ENCODE data around the gene ARHGEF10L.

Gene ARHGEF10L

DNA sequence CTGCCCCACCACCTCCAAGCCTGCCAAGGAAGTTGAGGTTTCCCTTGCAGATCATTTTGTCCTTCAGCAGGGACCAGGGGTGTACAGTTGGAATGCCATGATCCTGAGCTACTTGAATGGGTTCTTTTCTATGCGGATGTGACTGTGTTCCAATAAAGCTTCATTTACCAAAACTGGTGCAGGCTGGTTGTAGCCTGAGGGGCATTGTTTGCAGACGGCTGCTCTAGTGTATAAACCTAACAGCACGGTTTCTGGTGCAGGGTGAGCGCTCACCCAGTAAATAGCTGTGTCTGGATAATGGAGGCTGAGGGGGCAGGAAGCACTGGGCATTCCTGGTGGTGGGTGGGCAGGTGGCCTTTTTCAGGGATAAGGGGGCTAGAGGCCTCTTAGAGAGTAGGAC is 142.9 kb downstream of the ARHGEF10L start:
- H3K27ac ChIP-seq (ENCODE audit: extremely low read depth, low read depth, low read length) = no peak overlapping the region
- TF ChIP-seq ZNF155 (tag by site-specific recombination; IDR thresholded peaks at IDR 0.05) = no peak
- H3K36me3 ChIP-seq (ENCODE audit: control insufficient read depth in 2 of 2, insufficient read depth in 1 of 2, low read length in 2 of 2) = no peaks in the 10 kb centered on the region
- POLR2A ChIA-PET = no interaction called here
- CTCF ChIA-PET = interaction anchor here (1.1 kb wide), 1 partner anchor 14 kb away, joined by 4 read pairs; no protein-coding TSS in a partner anchor
- H3K4me1 ChIP-seq (ENCODE audit: control insufficient read depth, insufficient read depth, low read length) = no peaks in the 10 kb centered on the region
- no peaks in the 10 kb centered on the region for H3K9me3 ChIP-seq (ENCODE audit: control insufficient read depth, insufficient read depth, low read depth, low read length)
- no peak overlapping the region for H3K4me3 ChIP-seq (ENCODE audit: low read depth, low read length)

DNA sequence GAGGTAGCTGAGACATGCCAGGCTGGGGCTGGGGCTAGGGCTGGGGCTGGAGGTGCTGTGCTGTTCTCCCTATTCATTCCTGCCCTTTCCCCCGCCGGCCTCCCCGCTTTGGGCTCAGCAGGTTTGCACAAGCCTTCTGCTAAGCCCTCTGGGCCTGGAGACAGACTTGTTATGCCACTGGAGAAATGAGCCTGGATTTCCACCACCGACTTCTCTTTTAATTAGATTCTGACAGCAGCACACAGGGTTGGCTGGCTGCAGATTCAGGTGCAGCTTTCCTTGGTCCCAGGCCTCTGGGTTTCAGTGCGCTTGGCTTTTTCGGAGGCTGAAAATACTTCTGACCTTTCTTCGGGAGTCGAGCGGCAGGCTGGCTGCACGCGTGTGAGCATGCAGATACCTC is 144.1 kb downstream of the ARHGEF10L start:
- CTCF ChIA-PET = no interaction called here
- H3K4me1 ChIP-seq (ENCODE audit: control insufficient read depth, insufficient read depth, low read length) = no peaks in the 10 kb centered on the region

DNA sequence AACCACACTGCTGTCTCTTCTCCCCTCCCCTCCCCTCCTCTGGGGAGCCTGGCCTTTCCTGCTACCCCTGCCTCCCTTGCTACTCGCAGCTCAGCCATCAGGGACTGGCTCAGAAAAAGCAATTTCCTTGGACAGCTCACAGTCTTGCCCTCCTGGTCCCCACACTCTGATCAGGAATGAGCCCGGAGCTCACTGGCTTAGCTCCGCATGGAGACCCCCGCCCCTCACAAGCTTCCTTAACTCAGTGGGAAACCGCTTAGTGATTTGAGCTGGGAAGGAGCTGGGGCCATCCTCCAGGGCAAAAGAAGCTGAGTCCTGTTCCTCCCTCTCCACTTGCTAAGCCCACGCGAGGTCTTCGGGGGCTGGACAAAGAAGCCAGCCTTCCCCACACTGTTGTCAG is 145.3 kb downstream of the ARHGEF10L start:
- Histone ChIP-seq H3K36me3 (ENCODE audit: control insufficient read depth in 2 of 2, insufficient read depth in 1 of 2, low read length in 2 of 2) (peaks cover 0 to 9% of the 10 kb centered on the region in 2 experiments; a peak in 1 of 3 replicates), H3K9me3 (ENCODE audit: control insufficient read depth, insufficient read depth, low read depth, low read length) (no peaks in the 10 kb centered on the region), H3K27ac (ENCODE audit: extremely low read depth, low read depth, low read length) (no peak overlapping the region), H3K4me3 (ENCODE audit: low read depth, low read length) (no peak overlapping the region), H3K4me1 (ENCODE audit: control insufficient read depth, insufficient read depth, low read length) (no peaks in the 10 kb centered on the region)
- ChIA-PET POLR2A (no interaction called here), CTCF (interaction anchor here (1.1 kb wide), 2 partner anchors 11 to 24 kb away, joined by 3 to 5 read pairs; no protein-coding TSS in a partner anchor)
- TF ChIP-seq ZNF416 (tag by site-specific recombination; IDR thresholded peaks at IDR 0.05) (no peak), ZNF341 (tag by site-specific recombination; IDR thresholded peaks at IDR 0.05; ENCODE audit: low read depth) (no peak), GLIS1 (tag by site-specific recombination; IDR thresholded peaks at IDR 0.05) (no peak), KLF8 (tag by site-specific recombination; IDR thresholded peaks at IDR 0.05) (no peak), ZNF211 (tag by site-specific recombination; IDR thresholded peaks at IDR 0.05; ENCODE audit: low read depth) (no peak)

More for the DNA sequence above, 144.1 kb downstream of the ARHGEF10L start:
- POLR2A ChIA-PET = no interaction called here
- H3K27ac ChIP-seq (ENCODE audit: extremely low read depth, low read depth, low read length) = no peak overlapping the region
- H3K4me3 ChIP-seq (ENCODE audit: low read depth, low read length) = no peak overlapping the region
- no peaks in the 10 kb centered on the region for H3K9me3 ChIP-seq (ENCODE audit: control insufficient read depth, insufficient read depth, low read depth, low read length)
- TF ChIP-seq RBAK (tag by site-specific recombination; IDR thresholded peaks at IDR 0.05) (no peak), ZNF664 (tag by site-specific recombination; IDR thresholded peaks at IDR 0.05) (no peak), ZNF311 (tag by site-specific recombination; IDR thresholded peaks at IDR 0.05; ENCODE audit: borderline replicate concordance) (no peak), ZNF341 (tag by site-specific recombination; IDR thresholded peaks at IDR 0.05; ENCODE audit: low read depth) (no peak), SETDB1 (IDR thresholded peaks at IDR 0.05; ENCODE audit: insufficient read length, low read length) (no peak), ZNF521 (tag by site-specific recombination; IDR thresholded peaks at IDR 0.05) (no peak), ZNF514 (tag by site-specific recombination; IDR thresholded peaks at IDR 0.05) (no peak), ZNF10 (tag by site-specific recombination; IDR thresholded peaks at IDR 0.05) (no peak), ZNF473 (tag by site-specific recombination; IDR thresholded peaks at IDR 0.05) (no peak), ZNF335 (tag by site-specific recombination; conservative IDR thresholded peaks at IDR 0.05) (no peak), ZNF830 (tag by site-specific recombination; IDR thresholded peaks at IDR 0.05; ENCODE audit: low read depth) (no peak), ZNF148 (tag by site-specific recombination; IDR thresholded peaks at IDR 0.05; ENCODE audit: borderline replicate concordance) (no peak), ZNF202 (tag by site-specific recombination; IDR thresholded peaks at IDR 0.05; ENCODE audit: borderline replicate concordance) (no peak), ZNF423 (tag by site-specific recombination; IDR thresholded peaks at IDR 0.05) (no peak), KLF1 (tag by site-specific recombination; IDR thresholded peaks at IDR 0.05) (no peak), ZNF48 (tag by site-specific recombination; IDR thresholded peaks at IDR 0.05) (no peak)
- peaks cover 0 to 8% of the 10 kb centered on the region in 2 experiments; a peak in 1 of 3 replicates for H3K36me3 ChIP-seq (ENCODE audit: control insufficient read depth in 2 of 2, insufficient read depth in 1 of 2, low read length in 2 of 2)
